Measurements from ENCODE around the gene TEX36.

GRCh38 chr10:125720002-125720382 is 37.0 kb upstream of the TEX36 start:
- TF ChIP-seq CTCF (IDR thresholded peaks at IDR 0.05) (no peak), POLR2A (IDR thresholded peaks at IDR 0.05) (no peak)

Measured in Peyer's patch (tissue), 4 donors.